GM18907 (cell line): ENCODE data around the gene OSBPL1A.

Experiments
- ATAC-seq: cut with Tn5 transposase; IDR thresholded peaks from one replicate; pipeline ENCODE4 v1.9.1; 2021; ENCODE audit warnings: mild to moderate bottlenecking, moderate library complexity; ENCODE audit not compliant: unreplicated experiment

The OSBPL1A gene

DNA sequence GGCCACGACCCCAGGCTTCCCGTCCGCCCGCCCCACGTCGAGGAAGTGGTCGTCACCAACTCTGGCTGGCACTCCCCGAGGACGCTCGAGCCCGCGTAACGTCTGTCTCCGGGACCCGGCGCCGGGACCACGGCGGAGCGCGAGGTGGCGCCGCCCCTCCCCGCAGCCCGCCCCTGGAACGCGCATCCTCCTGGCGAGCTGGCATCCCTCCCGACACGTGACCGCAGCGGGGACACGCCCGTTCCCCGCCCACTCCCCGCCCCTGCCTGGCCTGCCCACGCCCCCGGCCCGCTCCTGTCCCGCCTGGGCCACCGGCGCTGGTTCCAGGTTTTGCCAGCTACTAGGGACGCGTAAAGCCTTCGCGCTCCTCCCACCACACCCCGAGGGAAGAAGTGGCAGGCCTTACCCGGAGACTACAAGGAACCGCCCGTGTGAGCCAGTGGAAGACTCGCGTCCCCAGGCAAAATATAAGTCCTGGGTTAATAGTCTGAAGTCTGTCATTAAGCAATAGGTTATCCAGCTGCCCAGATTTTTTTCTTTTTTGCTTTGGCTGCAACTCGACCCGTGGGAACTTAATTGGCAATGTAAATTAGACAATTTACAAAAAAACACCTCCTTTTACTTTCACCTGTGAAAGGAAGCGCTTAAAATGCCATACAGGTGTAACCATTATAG, at the start of gene OSBPL1A:
Gene OSBPL1A (minus strand): TSS at position 131 of the 675 bp plus-strand sequence. CDS start 20,291 bp downstream, outside the sequence.
- peak; percentile 69 for ATAC-seq

DNA sequence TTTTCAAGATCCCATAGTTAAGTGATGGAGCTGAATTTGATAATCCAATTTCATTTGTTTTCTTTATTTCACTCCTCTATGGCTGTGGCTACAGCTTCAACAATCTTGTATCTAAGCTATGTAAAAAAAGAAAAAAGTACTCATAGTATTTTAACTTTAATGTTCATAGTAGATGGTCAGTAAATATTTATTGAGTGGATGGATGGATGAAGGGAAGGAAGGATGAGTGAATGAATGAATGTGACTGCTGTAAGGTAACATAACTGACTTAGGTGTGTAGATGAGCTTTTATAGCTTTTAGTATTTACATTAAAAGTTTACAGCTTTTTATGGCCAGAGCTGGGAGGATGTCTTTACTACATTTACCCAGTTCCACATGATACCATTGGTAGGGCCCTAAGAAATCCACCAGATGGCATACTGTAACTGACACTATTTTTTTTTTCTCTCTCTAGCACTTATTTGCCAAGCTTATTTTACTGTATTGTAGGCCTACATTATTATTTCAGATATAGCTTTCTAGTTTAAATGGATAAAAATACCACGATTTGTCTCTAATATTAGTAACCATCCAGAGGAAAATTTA, 49.4 kb upstream of the OSBPL1A start:
- no peak for ATAC-seq

DNA sequence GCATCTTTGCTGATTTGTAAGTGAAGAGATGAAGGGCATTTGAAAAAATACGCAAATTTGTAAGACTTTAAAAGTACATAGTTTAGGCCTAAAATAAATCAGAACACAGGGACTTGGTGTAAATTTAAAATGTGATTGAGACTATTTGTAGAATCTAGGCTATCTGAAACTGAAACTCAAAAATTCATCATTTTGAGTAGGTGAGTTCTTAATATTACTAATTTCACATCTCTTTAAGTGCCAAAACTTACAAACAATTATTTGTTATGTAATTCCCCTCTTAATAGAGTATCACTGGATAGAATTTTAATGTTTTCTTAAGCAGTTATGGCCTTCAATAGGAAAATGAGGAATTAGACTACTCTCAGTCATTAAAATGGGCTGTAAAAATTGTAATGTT, 48.8 kb upstream of the OSBPL1A start:
- ATAC-seq, result peak; percentile 72

DNA sequence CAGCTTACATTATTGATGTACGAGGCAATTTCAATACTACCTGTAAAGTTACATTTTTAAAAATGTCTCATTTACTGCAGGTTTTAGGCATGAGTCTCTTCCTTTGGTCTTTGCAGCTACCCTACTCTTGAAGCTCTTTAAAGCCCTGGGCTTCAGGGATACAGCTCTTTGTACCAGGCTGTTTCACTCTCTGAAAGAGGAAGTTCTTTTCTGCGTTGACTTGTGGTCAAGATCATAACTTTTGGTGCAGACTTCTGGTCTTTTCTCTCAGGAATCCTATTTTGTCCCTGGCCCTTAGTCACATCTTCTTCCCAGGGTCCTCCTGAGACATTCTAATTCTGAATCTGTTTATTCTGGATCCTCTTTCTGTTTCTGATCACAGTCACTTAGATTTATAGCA, 46.2 kb upstream of the OSBPL1A start:
- ATAC-seq, result peak; percentile 85

DNA sequence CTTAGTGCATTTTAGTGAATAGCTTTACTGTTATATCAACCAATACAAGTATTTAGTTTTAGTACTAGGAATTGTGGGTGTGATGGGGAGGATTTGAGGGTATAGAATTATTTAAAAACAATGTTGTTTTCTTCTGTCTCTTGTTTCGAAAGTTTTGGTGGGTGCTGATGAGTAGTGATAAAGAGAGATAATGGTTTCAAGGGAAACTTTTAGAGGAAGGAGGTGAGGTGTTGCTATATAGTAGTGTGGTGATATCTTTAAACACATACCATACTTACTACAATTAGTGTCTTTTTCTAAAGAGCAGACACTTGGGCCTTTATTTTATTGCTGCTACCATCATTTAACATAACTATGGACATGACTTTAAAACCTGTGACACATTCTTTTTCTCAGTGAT, 39.3 kb upstream of the OSBPL1A start:
- ATAC-seq, result no peak

DNA sequence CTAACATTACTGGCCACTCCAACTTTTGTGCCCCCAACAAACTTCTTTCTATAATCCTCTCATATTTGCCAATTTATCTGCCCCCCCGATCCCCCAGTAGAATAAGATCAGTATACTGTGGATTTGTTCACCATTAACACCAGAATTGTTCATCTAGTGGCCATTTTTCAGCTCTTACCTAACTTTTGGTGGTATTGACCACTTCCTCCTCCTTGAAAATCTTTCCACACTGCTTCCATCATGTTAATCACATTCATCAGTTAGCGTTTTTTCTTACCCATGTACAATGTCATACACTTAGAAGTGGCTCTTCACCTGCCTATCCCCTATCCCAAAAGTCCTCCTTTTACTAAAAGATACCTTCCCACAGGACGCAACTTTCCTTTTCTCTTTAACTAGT, 35.0 kb upstream of the OSBPL1A start:
- no peak for ATAC-seq

DNA sequence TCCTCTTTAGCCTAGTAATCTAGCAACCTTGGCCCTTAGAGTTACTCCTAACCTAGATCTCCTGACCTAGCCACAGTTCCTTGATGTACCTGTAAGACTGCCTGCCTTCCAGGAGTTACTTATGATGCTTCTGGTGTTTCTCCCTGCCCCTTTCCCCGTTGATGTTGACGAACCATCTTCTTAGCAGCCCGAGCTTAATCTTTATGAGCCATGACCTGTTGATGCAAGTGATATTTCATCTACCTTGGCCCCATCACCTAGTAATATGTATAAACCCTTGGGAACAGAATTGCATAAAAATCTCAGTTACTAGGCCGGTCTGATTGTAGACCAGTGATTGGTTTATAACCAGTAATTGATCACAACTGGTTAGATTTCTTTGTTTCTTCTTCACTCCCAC, 31.6 kb upstream of the OSBPL1A start:
- no peak for ATAC-seq

DNA sequence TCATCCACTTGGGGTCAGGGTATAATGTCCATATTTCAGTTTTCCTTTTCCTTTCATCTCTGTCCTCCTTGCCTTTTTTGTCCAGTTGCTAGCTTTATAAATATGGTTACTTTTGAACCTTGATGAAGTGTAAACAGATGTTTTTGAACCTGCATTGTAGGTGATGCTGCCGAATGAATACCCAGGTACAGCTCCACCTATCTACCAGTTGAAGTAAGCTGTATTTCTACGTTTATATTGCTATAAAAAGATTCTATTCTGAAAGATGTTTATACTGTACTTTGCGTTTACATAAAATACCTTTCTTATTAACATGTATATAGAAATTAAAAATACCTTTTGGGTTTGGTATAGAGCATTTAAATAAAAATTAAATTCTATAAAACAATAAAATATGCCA, 31.1 kb upstream of the OSBPL1A start:
- ATAC-seq, result no peak

DNA sequence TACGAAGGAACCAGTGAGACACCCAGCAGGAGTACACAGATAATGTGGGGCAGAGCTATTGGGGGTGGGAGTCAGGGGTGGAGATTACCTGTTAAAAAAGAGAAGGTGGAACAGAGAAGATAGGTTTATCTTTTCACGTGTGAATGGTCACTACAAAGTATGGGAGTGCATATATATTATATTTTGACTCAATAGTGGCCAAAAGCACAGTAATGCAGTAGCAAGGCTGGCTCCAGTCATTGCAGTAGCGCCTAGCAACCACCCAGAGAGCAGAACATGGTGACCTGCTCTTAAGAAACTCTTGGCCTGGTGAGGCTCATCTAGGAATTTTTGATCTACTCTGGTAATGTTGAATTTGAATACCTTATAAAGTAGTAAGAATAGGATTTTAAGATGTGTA, 29.9 kb upstream of the OSBPL1A start:
- ATAC-seq, result no peak

DNA sequence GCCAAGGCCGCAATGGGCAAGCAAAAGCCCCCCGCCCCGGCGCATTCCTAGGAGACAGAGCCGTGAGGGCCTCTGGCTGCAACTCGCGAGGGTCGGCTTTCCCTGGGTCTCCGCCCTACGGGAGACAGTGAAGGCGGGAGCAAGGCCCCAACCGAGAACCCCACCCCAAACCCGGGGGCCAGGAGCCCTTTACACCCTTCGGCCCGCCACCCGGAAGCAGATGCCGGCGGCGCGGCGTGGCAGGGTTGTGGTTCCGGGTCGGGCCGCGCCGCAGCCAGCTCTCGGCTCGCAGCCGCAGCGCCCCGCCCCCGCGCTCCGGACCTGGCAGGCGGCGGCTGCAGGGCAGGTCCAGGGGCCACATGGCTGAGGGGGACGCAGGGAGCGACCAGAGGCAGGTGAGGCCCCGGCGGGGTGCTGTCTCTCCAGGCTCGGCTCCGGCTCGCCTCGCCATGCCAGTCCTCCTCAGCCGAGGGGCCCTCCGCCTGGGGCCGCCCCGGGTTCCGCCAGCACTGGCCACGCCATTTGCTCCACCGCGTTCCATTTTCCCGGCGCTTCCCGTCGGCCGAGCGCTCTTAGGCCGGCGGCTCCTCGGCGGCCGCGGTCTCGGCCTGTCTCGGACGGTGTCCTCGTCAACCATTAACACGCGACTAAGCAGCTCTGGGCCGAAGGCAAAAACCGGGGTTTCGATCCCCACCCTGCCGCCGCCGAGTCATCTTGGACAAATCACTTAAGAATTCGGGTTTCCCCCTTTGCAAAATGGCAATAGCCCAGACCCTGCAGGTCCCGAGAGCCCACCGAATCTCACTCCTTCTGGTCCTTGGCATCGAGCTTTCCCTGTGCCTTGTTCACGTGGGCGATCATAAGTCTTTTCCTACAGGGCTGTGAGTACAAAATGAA, 29.0 kb upstream of the OSBPL1A start, which contains the start of gene IMPACT:
Gene IMPACT (plus strand): TSS at position 273 of the 897 bp plus-strand sequence. CDS start 87 bp downstream, at position 360.
- peak; percentile 89 for ATAC-seq

DNA sequence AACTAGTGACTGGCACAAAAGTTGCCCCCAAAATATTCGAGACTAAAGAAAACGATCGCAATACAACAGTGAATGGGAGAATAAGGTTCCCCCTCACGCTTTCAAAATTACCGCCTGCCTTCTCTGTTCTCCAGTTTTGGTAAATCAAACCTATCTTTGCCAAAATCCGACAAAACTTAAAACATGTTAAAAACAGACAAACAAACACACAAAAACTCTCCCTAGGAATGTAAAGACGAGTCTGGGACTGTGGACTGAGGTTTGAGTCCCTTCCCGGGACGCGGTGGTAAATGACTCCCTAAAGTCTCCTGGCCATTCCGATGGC, 28.4 kb upstream of the OSBPL1A start:
- ATAC-seq, result no peak

DNA sequence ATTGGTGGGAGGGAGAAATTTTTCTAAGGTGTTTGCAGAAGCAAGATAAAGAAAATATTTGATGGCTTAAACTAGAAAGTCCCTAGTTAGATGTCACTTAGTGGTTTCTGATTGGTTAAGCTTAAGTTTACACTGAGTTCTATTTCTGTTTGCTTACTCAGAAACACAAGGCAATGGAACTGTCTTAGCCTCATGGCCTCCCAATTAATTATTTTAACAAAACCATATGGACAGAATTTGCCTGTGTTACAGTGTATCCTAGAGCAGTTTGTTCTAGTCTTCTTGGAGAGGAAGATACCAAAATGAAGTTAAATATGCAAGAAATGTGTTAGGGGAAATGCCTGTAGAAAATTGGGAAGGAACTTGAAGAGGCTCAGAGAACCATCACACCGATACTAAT, 24.2 kb upstream of the OSBPL1A start:
- ATAC-seq, result no peak

DNA sequence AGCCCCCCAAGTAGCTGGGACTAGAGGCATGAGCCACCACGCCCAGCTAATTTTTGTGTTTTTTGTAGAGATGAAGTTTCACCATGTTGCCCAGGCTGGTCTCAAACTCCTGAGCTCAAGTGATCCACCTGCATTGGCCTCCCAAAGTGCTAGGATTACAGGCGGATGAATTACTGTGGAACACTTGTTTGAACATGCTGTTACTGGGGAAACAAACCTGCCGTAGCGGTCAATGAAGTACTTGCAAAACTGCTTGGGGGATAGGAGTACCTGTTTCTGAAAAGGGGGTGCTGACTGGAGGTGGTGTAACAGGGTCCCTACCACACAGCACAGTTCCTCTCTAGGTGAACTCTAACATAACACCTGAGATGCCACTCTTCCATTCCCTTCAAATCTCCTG, 22.9 kb upstream of the OSBPL1A start:
- no peak for ATAC-seq

DNA sequence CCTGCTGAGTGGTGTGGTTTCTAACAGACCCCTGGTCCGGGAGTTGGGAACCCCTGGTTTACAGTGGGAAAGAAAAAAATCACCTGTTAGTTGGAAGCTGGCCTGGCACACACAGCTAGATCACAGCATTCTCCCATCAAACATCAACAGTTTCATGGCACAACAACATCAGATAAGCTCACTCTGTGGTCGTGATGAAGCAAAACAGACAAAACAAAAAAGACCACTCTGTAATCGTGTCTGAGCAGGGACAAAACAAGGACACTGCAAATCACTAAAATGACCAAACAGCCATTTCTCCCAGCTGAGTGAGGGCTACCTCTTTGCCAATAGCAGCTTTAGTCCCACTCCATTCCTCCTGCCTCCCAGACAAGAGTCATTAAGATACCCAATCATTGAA, 19.9 kb upstream of the OSBPL1A start:
- no peak for ATAC-seq

DNA sequence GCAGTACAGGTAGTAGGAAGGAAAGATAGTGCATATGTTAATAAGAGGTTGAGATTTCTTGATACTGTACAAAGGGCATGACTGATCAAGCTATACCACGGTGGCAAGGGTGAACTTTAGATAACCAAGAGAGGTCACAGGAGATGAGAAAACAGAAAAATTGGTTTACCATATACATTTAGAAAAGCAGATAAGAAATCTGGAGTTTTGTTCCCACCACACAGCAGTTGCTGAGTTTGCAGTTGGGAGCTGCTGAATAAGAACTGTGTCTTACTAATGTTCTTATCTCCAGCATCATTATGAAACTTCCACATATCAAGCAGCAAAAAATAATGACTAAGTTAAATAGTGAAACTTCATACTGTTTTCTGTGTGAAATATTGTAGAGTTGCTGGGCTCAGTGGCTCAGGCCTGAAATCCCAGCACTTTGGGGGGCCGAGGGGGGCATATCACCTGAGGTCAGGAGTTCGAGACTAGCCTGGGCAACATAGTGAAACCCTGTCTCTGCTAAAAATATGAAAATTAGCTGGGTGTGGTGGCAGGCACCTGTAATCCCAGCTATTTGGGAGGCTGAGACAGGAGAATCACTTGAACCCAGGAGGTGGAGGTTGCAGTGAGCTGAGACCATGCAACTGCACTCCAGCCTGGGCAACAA, 16.9 kb upstream of the OSBPL1A start:
- ATAC-seq, result no peak

DNA sequence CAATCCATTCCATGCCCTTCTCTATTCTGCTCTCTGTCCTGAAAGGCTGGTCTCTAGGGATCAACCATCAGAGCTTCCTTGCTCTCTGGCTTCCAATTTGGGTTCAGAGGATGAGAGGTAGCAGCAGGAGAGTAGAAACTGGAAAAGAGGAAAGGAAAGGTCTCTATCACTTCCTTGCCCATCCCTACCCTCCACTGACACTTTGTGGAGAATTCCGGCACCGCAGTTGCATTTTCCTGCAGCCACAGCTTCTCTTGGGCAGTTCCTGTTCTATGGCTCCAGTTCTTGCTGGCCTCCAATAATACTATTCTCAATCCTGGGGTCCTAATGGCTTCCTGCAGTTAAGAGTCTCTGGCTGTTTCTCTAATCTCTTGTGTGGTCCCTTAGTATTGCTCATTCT, 15.5 kb upstream of the OSBPL1A start:
- no peak for ATAC-seq

DNA sequence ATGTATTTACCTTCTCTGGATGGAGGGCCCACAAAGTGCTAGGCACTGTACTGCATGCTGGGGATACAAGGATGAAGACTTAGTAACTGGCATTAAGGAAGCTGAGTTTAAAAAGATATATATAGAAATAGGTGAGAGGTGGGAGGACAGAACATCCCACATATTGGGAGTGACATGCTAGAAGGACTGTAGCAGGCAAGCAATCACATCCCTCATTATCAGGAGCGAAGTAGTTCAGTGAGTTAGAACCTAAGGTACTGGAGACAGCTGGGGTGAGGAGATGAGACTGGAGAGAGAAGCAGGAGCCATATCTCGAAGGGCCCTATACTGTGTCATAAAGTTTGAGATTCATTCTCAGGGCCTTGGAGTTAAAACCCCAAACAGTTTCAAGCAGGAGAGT, 10.9 kb upstream of the OSBPL1A start:
- ATAC-seq, result no peak

DNA sequence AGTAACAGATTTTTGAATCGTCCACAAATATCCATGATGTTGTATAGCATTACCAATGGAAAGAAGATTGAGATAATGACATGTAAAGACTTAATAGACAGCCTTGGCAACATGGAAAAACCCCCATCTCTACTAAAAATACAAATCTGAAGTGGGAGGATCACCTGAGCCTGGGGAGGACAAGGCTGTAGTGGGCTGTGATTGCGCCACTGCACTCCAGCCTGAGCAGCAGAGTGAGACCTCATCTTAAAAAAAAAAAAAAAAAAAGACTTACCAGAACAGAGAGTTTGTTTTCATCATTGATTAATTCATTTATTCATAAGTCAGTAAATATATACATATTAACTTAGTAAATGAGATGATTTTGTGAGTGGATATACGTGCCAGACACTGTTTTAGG, 7.0 kb upstream of the OSBPL1A start:
- ATAC-seq, result no peak

DNA sequence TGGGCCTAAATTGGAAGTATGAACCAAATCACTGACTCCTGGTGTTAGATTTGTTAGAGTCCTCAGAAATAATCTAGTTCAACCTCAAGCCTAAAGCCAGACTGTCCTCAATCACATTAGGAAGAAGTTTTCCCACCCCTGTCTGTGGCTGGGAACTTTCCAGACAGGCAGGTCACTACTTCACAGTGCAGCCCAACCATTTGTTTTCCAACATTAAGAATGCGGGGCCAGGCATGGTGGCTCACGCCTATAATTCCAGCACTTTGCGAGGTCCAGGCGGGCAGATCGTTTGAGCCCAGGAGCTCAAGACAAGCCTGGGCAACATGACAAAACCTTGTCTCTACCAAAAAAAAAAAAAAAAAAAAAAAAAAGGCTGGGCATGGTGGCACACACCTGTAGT, 5.5 kb upstream of the OSBPL1A start:
- ATAC-seq, result no peak

DNA sequence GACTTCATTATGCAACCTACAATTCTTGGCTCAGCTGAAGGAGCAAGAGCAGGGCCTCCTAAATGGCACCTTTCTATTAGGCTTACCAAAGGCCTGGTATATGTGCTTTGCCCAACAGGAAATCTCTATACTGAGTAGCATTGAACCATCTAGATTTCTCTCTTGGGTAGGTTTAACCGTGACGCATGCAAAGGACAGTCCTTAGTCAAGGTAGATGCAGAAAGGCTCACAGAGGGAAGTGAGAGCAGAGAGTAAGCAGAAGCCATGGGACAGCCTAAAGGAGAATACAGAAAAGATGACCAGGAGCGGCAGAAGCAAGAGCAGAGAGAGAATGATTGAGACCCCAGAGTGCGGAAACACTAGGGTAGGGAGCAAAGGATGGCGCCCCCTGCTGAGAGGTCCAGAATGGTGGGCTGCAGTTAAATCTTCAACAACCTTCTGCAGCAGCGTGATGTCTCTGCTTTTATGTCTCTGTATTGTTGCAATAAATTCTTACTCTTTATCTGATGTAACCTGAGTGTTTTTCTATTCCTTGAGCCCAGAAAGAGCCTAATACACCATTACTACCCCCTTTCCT, 4.7 kb upstream of the OSBPL1A start:
- ATAC-seq, result no peak

DNA sequence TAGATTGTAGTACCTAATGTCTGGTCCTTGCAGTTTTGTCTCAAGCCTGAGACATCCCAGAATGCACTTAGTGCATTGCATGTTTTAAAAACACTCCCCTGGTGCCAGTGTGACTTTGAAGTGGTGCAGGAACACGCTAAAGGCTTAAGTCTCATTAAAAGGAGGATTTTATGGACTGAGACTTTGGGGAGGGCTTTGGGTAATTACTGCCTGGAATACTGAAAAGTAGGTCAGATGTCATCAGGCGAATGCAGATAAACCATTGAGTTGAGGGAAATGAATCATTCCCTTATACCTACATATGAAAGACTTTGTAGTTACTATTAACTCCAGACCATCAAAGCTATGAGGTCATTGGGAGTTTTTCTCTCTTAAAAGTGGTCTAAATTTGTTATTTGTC, 3.0 kb upstream of the OSBPL1A start:
- ATAC-seq, result no peak
